ENCODE results near the gene HERC2. TPM values are rescaled to one million over a fixed set of nuclear protein-coding genes. Genes with fewer than 3 reads are reported as not detected.
"Not testable (repeated sequence)": the region's sequence is repeated elsewhere in the genome, so short reads cannot be mapped to it uniquely, and the experiment has no call there.

The HERC2 gene
- total RNA-seq, 4 donors from 2014 or later, result 74.1 to 106 (median 88.7) TPM

DNA sequence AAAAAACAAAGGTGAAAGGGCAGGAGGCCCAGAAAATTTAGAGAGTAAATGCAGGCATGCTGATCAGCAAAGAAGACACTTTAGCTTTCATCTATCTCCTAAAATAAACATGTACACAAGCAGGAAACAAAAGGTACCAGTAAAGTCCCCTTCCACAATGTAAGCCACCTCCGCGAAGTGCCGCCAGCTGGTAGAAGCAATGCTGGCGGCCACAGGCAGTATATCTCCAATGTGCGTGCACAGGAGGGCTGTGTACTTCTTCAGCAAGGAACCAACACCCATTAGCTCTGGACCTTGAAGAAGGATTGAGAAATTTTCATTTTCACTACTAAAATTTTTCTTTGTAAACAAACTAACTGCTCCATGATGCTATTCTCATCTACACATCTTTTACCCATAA lies 75.4 kb downstream of the HERC2 start:
- DNase-seq (ENCODE audit: low spot score in 2 of 2), result no peak
- H3K36me3 ChIP-seq, result peaks cover 2 to 93% (median 9%) of the 10 kb centered on the region in 3 donors
- WGBS, 2 donors, result 94 to 97% methylated on average over 5 of the region's 5 CpGs

DNA sequence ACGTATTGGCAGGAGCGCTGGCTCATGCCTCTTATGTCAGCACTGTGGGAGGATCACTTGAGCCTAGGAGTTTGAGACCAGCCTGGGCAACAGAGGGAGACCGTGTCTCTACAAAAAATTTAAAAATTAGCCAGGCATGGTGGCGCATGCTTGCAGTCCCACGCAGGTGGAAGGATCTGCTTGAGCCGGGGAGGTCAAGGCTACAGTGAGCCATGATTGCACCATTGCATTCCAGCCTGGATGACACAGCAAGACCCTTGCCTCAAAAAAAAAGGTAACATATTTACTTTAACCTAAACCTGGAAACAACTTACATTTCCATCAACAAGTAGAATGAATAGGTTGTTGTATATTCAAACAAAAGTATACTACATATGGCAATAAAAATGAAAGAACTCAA lies 78.1 kb downstream of the HERC2 start:
- Histone ChIP-seq H3K36me3 (peaks cover 2 to 91% (median 6%) of the 10 kb centered on the region in 3 donors), H3K4me1 (no peaks in the 10 kb centered on the region), H3K27ac (no peak overlapping the region), H3K4me3 (no peak overlapping the region), H3K27me3 (no peaks in the 10 kb centered on the region), H3K9me3 (peaks cover 0 to 10% (median 2%) of the 10 kb centered on the region in 4 donors)
- TF ChIP-seq, protein P1, sequence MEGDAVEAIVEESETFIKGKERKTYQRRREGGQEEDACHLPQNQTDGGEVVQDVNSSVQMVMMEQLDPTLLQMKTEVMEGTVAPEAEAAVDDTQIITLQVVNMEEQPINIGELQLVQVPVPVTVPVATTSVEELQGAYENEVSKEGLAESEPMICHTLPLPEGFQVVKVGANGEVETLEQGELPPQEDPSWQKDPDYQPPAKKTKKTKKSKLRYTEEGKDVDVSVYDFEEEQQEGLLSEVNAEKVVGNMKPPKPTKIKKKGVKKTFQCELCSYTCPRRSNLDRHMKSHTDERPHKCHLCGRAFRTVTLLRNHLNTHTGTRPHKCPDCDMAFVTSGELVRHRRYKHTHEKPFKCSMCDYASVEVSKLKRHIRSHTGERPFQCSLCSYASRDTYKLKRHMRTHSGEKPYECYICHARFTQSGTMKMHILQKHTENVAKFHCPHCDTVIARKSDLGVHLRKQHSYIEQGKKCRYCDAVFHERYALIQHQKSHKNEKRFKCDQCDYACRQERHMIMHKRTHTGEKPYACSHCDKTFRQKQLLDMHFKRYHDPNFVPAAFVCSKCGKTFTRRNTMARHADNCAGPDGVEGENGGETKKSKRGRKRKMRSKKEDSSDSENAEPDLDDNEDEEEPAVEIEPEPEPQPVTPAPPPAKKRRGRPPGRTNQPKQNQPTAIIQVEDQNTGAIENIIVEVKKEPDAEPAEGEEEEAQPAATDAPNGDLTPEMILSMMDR (IDR thresholded peaks at IDR 0.05), result no peak
- TF ChIP-seq EP300 (IDR thresholded peaks at IDR 0.05) (no peak), POLR2A (IDR thresholded peaks at IDR 0.05) (no peak)
- WGBS, 2 donors, result 96 to 99% methylated on average over 6 of the region's 6 CpGs
- no peak for DNase-seq (ENCODE audit: low spot score in 2 of 2)

More for the DNA sequence above, 75.4 kb downstream of the HERC2 start:
- Histone ChIP-seq H3K9me3 (peaks cover 0 to 16% (median 2%) of the 10 kb centered on the region in 4 donors), H3K27me3 (no peaks in the 10 kb centered on the region), H3K4me3 (no peak overlapping the region), H3K4me1 (no peaks in the 10 kb centered on the region), H3K27ac (no peak overlapping the region)
- no peak for TF ChIP-seq EP300 (IDR thresholded peaks at IDR 0.05)
- no peak for TF ChIP-seq POLR2A (IDR thresholded peaks at IDR 0.05)
- TF ChIP-seq, protein P1 (IDR thresholded peaks at IDR 0.05), result no peak

DNA sequence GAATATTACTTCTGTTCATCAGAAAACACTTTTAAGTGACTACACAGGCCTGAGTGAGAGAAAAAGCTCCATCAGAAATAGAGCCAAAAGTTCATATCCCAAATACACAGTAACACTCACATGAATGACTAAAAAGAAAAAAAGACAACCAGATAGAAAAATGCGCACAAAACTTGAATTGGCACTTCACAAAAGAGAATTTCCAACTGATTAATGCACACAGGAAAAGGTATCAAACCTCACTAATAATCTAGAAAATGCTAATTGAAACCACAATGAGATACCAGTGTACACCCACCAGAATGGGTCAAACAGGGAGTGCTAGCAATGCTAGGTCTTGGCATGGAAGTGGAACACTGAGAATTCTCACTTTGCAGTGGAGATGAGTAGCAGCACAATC lies 78.6 kb downstream of the HERC2 start:
- no peaks in the 10 kb centered on the region for H3K4me1 ChIP-seq
- WGBS, 2 donors, result 100% methylated on average over 1 of the region's 1 CpG
- no peak overlapping the region for H3K27ac ChIP-seq
- no peak for DNase-seq (ENCODE audit: low spot score in 2 of 2)
- H3K4me3 ChIP-seq, result no peak overlapping the region
- H3K36me3 ChIP-seq, result peaks cover 2 to 91% (median 3%) of the 10 kb centered on the region in 3 donors
- peaks cover 0 to 10% (median 2%) of the 10 kb centered on the region in 4 donors for H3K9me3 ChIP-seq
- TF ChIP-seq, protein P1 (IDR thresholded peaks at IDR 0.05), result no peak
- TF ChIP-seq EP300 (IDR thresholded peaks at IDR 0.05) (no peak), POLR2A (IDR thresholded peaks at IDR 0.05) (no peak)
- no peaks in the 10 kb centered on the region for H3K27me3 ChIP-seq

DNA sequence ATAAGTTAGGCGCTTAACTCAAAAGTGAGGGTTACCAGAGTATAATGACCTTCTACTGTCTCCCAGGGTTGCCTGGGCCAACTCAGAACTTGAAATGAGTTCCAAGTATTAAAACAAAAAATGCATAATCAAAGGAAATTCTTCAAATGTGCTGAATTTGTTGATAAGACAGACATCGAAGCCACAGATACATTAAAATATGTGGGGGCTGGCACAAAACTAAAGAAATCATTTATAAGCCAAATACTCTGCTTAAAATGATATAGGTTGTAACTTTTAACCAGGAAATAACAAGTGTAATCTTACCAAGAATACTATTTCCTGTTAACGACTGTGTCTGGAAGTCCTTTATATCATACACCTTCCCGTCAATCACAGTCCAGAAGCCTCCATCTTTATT lies 83.7 kb downstream of the HERC2 start:
- H3K9me3 ChIP-seq; H3K4me1 ChIP-seq; H3K27me3 ChIP-seq; H3K27ac ChIP-seq; H3K4me3 ChIP-seq; DNase-seq (ENCODE audit: low spot score in 2 of 2): not testable (repeated sequence)
- 81 to 85% methylated on average over 4 of the region's 4 CpGs for WGBS, 2 donors
- H3K36me3 ChIP-seq, result peaks cover 0 to 77% (median 9%) of the 10 kb centered on the region in 3 donors

DNA sequence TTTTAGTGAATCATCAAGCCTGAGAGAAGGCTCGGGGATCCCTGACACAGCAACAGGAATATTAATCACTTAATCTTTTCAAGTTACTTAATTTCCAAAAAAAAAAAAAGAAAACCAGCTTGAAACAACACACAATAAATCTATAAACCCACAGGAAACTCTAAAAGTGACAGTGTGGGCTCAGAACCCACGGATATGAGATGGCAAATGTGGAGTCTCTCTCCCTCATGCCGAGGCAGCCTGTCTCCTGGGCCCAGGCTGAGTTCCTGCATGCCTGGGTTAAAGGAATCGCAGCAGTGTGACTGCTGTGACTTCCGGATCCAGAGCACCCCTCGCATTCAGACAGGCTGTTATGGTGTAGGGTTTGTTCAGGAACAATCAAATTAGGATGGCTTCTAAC lies 90.2 kb downstream of the HERC2 start:
- H3K36me3 ChIP-seq, result peaks cover 0 to 63% (median 14%) of the 10 kb centered on the region in 3 donors
- 75 to 80% methylated on average over 6 of the region's 6 CpGs for WGBS, 2 donors

DNA sequence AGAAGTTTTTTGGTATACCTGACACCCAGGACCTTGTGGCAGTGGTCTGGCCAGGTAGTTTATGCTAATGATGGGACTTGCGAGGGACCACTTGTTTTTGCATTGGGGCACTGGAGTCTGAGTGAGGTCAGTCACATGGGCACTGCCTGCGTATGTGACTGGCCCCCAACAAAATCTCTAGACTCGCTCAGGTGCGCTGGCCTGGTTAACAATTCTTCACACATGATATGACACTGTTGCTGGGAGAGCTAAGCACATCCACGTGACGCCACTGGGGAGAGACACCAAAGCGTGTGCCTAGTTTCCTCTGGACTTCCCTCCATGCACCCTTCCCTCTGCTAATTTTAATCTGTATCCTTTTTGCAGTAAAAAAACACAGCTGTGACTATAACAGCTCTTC lies 90.6 kb downstream of the HERC2 start:
- H3K27me3 ChIP-seq; DNase-seq (ENCODE audit: low spot score in 2 of 2); H3K27ac ChIP-seq; H3K9me3 ChIP-seq; H3K4me1 ChIP-seq; H3K4me3 ChIP-seq: not testable (repeated sequence)
- 77 to 90% methylated on average over 6 of the region's 7 CpGs for WGBS, 2 donors
- peaks cover 0 to 63% (median 14%) of the 10 kb centered on the region in 3 donors for H3K36me3 ChIP-seq

More for the DNA sequence above, 90.2 kb downstream of the HERC2 start:
- not testable (repeated sequence) for H3K4me1 ChIP-seq; H3K27ac ChIP-seq; H3K9me3 ChIP-seq; H3K27me3 ChIP-seq; DNase-seq (ENCODE audit: low spot score in 2 of 2); H3K4me3 ChIP-seq

DNA sequence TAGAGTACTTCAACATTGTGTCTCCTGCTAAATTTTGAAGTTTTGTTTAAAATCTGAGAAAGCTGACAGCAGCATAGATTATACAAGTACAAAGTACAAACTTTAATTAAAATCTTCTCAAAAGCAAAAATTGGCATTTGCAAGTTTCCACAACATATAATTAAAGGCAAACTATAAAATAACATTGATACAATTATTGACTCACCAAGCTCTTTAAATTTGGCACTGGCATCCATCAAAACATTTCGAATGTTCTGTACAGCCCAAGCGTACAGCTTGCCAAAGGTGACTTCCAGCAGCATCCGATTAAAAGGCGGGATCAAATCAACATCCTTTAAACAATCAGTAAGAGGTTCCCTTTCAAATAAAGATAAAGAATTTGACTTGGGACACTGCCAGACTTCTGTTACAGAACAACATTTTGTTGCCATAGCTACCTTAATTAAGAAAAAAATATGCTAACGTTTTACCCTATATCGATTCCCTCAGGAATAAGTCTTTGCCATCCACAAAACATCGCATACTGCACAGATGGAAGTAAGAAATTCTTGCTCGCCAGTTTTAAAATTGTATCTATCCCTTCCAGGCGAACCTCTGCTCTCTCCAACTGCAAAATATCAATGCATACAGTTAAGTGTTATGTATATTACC lies 92.9 kb downstream of the HERC2 start:
- H3K27me3 ChIP-seq; H3K9me3 ChIP-seq; H3K4me1 ChIP-seq; H3K27ac ChIP-seq; DNase-seq (ENCODE audit: low spot score in 2 of 2); H3K4me3 ChIP-seq: not testable (repeated sequence)
- peaks cover 0 to 64% (median 8%) of the 10 kb centered on the region in 3 donors for H3K36me3 ChIP-seq
- 81 to 84% methylated on average over 9 of the region's 9 CpGs for WGBS, 2 donors

Measured in tibial nerve (tissue), 4 donors.